Putamen (tissue), 1 donor: ENCODE data around the gene KIF18A.
"Not testable (repeated sequence)": the region's sequence is repeated elsewhere in the genome, so short reads cannot be mapped to it uniquely, and the experiment has no call there.

Experiments used
- DNase-seq: peaks from one replicate; pipeline ENCODE4 v3.0.0-alpha.2; 2016; ENCODE audit warnings: low spot score

Gene KIF18A

GRCh38 chr11:28107750-28108618 lies at the start of gene KIF18A, which contains the start of gene METTL15:
Gene KIF18A (minus strand): TSS chr11:28108156. CDS start chr11:28097947, 10,209 bp downstream.
Gene METTL15 (plus strand): TSS chr11:28108388. CDS start chr11:28113335, 4,947 bp downstream.
- peak; percentile 98 for DNase-seq

- no peak for DNase-seq
Observed at GRCh38 chr11:28153586-28153985, 45.6 kb upstream of the KIF18A start.

- DNase-seq = no peak
Observed at GRCh38 chr11:28152743-28153142, 44.8 kb upstream of the KIF18A start.

DNA sequence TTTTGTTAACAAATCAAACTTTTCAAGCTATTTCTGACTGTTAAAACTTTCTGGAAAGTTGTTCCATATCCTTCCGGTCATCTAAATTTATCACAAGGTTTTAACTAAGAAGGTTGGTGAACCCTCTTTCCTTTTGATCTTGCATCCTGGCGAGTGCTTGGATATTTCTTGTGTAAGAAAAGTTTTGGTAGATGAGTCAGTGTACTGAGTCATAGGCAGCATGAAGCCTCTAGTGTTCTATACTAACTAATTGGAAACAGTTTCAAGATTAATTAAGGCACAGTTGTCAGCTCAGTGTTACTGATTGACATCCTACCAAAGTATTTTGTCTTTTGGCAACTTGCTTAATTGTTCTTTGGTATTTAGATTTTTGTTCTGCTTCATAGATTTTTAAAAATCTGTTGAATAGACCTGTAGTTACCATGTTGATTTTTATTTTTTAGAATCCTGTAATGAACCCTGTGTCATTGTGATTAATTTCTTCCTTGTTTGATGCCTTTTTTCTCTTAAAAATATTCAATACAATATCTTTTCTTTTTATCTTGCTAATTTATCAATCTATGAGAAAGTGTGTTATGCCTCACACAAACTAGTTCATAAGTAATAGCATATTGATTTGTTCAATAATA lies 38.3 kb upstream of the KIF18A start:
- DNase-seq = no peak

DNA sequence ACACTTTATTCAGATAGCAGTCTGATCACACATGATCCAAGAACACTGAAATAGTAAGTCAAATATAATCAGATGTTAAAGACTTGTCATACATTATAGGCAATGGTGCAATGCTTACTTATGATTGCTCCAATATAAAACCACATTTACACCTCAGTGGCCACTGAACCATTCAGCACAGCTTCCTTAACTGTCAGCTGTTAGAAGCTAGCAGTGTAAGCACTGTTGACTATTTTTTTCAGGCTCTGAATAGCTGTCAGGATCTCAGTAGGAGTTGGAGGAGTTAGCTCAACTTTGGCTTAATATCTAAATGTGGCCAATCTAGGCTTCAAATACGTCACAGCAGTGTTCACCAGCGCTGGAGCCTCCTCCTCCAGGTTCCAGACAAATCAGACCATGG lies 36.9 kb upstream of the KIF18A start:
- no peak for DNase-seq

DNA sequence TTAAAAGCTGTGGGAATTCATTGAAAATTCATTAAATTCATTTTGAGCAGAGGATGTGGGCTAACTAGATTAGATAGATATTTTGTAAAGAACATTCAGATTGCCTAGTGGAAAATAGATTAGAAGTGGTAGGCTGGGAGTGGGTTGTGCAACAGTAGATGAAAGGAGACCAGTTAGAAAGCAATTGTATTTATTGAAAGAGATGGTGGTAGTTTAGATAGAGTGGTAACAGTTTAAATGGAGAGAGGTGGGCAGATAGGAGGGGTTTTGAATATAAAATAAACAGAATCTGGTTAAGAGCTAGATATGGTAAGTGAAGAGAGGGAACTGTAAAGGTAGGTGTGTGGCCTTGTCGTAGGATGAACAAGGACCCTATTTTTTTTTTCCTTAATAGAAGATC lies 34.8 kb upstream of the KIF18A start:
- DNase-seq = no peak

DNA sequence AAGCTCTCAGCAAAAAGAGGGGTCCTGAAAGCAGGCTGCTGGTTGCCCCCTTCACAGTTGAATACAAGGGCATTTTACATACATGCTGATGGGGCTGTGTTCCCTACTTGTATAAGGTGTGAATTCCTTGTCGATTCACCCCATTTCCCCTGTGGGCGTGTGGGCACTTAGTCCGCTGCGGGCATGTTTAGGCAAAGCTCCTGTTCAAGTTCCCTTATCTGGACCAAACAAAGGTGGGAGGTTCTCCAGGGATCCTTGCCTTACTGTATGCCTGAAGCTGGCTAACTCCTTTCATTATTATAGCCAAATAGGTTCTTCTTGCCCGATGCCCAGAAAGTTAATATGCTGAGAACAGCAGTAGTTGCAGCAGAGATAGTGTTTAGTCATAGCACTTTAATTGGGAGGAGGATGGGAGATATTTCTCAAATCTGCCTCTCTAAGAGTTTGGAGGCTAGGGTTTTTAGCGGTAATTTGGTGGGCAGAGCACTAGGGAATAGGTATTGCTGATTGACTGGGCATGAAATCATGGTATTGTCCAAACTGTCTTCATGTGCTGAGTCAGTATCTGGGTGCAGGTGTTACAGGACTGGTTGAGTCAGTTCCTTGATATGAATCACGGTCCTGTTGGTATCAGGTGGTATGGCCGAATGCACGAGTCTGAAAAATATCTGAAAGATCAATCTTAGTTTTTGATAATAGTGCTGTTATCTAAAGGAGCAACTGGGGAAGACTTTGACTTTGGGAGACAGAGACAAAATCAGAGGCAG lies 32.9 kb upstream of the KIF18A start:
- no peak for DNase-seq

GRCh38 chr11:28139841-28140415 lies 32.0 kb upstream of the KIF18A start:
- no peak for DNase-seq

GRCh38 chr11:28137832-28138231 lies 29.9 kb upstream of the KIF18A start:
- DNase-seq = no peak

DNA sequence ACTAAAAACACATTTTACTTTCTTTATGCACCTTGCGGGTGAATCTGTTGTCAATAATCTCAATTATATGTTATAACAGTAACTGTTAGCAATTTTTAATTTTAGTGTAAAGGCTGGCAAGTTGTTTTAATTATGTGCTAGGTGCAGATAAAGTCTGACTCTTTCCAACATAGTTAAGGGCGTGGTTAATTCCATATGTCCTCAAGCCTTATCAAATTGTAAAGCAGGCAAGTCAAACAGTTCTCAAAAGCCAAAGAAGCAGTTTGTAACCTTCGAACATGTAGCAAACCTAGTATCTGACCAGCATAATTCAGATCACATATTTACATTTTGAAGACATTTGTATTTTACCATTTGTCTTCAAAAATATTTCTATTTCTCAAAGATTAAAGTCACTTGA lies 29.4 kb upstream of the KIF18A start:
- no peak for DNase-seq

- DNase-seq = not testable (repeated sequence)
Observed at GRCh38 chr11:28136157-28136556, 28.2 kb upstream of the KIF18A start.

GRCh38 chr11:28133146-28133545 lies 25.2 kb upstream of the KIF18A start:
- DNase-seq = no peak

- no peak for DNase-seq
Observed at GRCh38 chr11:28132548-28132947, 24.6 kb upstream of the KIF18A start.

GRCh38 chr11:28123151-28123581 lies 15.2 kb upstream of the KIF18A start:
- DNase-seq = no peak

GRCh38 chr11:28117712-28118111 lies 9.8 kb upstream of the KIF18A start:
- DNase-seq = no peak

DNA sequence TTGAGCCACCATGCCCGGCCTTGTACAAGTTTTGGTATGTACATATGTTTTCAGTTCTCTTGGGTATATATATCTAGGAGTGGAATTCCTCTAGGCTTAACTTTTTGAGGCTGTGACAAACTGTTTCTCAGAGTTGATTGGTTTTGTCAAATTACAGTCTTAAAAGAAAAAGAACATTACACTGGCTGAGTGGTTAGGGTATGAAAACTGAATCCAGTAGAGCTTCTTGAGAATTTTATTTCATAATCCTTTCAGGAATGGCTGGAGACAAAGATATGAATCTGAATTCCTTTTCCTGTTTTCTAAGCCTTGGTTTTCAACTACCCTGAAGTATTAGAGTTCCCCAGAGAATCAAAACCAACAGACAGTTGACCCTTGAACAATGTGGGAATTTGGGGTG lies 6.8 kb upstream of the KIF18A start:
- DNase-seq = no peak

DNA sequence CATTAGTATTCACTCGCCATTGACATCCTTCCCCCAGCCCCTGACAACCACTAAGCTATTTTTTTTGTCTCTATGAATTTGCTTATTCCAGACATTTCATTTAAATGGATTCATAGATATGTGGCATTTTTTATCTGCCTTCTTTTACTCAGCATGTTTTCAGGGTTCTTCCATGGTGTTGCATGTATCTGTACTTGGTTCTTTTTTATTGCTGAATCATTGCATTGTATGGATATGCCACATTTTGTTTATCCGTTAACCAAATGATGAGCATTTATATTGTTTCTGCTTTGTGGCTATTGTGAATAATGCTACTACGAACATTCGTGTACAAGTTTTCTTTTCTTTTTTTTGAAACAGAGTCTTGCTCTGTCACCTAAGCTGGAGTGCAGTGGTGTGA lies 6.2 kb upstream of the KIF18A start:
- no peak for DNase-seq

GRCh38 chr11:28110821-28111200 lies 2.9 kb upstream of the KIF18A start:
- no peak for DNase-seq

DNA sequence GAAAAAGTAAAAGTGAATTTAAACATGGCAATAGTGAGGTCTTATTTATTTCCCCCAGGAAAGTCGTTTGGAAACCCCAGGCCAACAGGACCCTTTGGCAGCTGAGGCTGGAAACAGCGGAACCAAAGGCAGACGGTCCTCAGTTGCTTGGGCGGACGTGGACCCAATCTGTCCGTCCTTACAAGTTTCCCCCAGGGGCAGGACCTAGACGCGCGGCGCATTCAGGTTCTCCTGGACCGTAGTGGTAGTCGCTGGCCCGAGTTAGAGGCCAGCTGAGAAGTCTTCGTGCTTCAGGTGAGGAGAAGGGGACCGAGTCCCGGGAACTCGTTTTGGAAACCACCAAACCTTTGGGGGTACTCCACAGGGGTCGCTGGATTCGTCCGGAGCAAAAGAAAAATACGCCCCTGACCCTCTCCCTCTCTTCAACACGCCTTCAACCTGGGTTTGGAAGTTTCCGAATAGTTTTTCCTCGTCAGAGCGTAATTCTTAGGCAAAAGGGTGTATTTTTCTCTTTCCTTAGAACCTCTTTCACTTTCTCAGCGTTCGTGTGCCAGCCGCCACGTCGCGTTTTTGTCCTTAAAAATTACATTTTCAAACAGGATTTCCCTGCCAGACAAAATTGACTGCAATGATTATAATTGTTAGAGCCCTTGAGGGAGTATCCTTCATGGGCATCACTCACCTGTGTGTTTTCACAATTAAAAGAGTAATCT lies 2.3 kb upstream of the KIF18A start:
- DNase-seq = peak; percentile 50

- DNase-seq = no peak
Observed at GRCh38 chr11:28108958-28109357, 1.0 kb upstream of the KIF18A start.

GRCh38 chr11:28107191-28107749 lies 686 bp downstream of the KIF18A start:
- DNase-seq = no peak
